HT-29 (cell line): Measurements from ENCODE around the gene RASGRP2. TPM values are rescaled to one million over a fixed set of nuclear protein-coding genes. Genes with fewer than 3 reads are reported as not detected.
"Not testable (repeated sequence)": the region's sequence is repeated elsewhere in the genome, so short reads cannot be mapped to it uniquely, and the experiment has no call there.

Source experiments
- DNase-seq: peaks from one replicate; pipeline ENCODE4 v3.0.0-alpha.2; 2015; ENCODE audit warnings: low spot score
- total RNA-seq: library from RNA; depleted of rRNA; stranded (reverse); fragments of >200 nt; shearing (Covaris generic); gene quantifications from 2 replicates; pipeline ENCODE4 v1.2.3, GENCODE V29; 2014

Gene RASGRP2
- total RNA-seq, 1 experiment from 2014 or later, result not detected

DNA sequence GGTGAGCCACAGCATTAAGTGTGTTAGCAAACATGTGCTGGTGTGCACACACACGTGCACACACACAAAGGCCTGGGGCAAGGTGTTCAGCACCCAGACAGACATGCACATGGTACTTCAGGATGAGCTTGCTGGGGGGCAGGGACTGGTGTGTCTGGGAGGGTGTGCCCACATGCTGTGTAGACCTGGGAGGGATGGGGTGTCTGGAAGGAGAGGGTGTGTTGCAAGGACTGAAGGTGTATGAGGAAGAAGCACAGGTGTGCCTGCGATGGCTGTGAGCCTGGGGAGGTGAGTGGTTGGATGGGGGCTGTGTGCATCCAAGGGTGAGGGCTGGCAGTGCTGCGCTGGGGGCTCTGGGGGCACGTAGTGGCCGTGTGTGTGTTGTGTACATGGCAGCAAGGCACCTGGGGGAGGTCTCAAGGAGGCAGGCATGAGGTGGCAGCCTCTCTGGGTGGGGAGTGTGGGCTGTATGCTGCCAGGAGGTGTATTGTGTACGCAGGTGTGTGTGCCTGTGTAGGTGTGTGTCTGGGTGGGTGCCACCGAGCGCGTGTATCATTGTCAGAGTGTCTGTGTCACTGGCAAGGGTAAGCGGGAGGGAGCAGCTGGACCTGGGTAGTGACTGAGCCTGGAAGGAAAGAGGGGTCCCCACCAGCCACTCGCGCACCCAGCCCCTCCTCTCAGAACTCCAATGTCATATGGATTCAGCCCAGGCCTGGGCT, 23.1 kb downstream of the RASGRP2 start:
- DNase-seq, result no peak

DNA sequence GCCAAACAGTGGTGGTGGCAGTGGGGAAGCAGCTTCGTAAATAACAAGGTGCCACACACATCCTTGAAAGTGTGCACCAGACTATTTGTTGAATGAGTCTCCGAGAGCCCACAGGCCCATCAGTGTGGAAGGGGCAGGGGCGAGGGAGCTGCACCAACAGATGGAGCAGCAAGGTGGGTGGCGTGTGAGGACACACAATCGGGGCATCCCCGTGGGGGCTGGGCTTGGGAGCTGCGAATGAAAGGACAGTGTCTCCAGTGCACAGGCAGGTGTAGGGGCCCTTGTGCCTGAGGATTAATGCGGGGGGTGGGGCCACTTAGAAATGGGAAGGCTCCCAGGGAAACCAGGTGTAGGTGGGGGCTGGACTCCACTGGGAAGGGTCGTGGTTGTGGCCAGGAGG, 23.8 kb downstream of the RASGRP2 start:
- no peak for DNase-seq

DNA sequence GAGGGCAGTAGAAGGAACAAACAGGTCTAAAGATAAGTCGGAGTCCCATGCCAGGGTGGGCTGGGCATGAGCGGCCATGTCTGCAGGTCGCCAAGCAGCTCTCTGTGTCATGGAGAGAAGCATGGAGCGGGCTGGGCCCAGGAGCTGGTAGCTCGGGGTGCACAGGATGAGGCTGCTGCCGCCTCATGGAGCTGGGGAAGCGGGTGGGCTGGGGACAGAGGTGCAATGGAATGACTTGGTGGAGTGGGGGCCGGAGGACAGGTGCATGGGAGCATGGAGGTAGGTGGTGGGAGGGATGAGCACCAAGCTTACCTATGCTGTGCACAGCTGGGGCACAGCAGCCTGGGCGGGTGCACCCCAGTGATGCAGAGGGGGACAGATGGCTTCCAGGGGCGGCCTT, 24.5 kb downstream of the RASGRP2 start:
- DNase-seq, result no peak

DNA sequence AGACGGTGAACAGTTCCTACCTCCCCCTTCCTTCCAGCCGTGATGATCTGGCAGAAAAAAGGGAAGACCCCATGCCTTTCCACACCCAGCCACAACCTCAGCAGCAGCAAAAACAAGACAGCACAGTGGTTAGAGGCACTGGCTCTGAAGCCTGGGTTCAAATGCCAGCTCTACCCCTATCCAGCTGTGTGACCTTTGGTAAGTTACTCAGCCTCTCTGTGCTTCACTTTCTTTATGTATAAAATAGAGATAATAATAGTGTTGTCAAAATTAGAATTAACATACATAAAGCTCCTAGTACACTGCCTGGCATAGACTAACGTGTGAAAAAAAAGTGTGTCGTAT, 25.2 kb downstream of the RASGRP2 start:
- DNase-seq, result no peak

DNA sequence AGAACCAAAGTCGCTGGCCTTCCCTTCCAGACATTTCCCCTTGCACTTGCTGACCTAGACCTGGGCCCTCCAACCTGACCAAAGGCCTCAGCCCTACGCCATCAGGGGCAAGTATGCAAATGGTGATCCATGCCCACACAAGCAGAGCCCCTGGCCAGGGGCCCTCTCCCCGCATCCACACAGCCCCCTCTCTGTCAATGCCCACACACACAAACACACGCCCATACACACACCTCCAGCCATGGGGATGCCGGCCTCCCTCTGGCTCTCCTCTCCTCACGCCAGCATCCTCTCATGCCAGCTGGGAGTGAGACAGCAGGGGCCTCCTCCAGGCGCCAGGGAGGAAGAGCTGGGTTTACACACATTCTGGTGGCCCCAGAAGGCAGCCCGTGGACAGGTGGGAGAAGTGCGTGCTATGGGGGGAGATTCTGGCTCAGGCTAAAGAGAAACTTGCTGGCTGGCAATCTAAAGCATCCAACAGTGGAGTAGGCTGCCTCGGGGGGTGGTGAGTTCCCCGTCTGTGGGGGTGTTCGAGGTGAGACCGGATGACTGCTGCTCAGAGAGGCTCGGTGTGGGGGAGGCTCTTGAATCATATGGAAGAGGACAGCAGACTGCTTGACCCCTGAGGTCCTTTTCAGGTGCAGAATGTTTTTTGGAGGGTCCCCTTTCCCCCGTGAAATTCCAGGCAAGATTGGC, 25.7 kb downstream of the RASGRP2 start:
- no peak for DNase-seq

DNA sequence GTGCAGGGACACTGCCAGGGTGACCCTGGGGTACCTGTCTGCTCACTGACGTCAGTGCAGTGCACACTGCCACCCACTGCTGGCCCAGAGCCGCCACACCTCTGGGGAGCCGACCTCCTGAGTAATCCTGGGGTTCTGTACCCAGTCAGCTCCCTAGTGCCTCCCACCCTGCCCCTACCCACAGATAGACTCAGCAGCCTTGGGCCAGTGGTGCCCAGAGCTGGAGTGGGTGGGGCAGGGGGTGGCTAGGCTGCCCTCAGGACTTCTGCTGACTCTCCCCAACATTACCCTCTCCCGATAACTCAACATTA, 26.7 kb downstream of the RASGRP2 start:
- no peak for DNase-seq

DNA sequence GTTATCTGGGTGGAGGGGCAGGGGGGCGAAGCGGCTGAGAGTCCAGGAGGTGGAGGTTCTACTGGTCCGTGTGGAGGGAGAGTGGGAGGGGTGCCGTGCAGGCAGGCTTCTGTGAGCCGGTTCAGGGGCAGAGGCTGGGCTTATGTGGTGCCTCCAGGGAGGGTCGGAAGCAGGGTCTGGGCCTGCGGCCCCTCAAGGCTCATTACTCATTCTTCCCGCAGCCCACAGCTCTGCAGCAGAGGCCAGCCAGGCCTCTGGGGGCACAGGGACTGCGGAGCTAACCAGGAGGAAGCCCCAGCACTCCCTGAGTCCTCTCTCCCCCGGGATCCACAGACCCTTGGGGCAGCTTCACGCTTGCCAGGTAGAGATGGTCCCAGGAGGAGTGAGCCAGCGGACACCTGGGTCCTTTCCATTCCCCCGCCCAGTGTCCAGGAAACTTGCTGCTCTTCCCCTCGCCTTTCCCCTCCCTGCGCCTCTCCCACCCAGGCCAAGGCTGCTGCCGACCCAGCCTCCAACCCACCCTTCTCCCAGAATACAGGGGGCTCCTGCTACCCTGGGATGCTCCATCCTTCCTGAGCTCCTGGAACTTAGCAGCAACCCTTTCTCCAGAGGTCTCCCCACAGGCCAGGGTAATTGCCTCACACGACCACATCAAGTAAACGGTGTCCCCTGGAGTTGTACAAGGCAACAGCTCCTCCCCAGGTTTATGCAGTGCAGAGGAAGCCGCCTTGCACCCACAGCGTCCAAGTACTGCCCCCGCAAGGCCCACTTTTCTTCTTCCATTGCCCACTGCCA, 27.3 kb downstream of the RASGRP2 start:
- DNase-seq, result no peak

DNA sequence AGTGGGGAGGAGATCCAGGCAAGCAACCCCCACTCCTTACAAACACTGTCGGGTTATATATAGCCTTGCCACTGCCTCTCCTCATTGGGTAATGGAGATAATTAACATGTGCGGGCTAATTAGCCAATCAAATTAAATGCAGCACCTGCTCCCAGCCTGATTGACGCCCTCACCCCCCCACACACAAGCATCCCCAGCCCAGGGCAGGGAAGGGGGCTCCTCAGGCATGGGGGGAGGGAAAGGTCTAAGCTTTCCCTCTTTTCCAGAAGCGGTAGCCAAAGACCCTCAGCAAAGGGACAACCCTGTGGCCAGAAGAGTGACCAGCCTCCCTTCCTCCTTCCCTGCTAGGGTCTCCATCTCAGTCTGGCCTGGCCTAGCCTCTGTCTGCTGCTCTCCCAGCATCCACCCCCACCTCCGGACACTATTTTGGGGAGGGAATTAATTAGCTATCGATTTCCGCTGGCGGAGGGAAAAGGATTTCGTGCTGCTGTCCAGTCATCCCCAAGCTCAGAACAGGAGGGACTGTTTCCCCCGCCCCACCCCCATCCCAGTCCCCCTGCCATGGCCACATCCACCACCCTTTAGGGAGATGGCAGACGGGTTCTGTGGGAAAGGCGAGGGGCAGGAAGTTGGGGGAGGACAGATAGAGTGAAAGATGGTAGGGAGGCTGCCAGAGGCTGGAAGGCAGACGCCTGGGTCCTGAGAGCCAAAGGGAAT, 28.0 kb downstream of the RASGRP2 start:
- DNase-seq, result no peak

DNA sequence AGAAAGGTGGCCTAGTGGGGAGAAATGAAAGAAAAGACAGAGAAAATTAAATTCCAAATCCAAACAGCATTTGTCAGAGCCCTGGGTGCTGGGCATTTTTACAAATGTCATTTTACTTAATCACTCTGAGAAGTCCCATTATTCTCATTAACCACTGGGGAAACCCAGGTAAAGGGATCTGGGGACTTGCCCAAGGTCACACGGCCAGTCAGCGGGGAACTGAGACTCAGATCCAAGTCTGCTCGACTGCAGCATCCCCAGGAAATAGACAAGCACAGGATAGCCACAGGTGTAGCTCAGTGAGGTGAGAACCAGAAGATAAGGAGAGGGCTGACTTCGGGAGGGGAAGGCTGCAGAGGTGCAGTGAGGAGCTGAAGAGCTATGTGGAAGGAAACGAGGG, 28.8 kb downstream of the RASGRP2 start:
- DNase-seq, result no peak

DNA sequence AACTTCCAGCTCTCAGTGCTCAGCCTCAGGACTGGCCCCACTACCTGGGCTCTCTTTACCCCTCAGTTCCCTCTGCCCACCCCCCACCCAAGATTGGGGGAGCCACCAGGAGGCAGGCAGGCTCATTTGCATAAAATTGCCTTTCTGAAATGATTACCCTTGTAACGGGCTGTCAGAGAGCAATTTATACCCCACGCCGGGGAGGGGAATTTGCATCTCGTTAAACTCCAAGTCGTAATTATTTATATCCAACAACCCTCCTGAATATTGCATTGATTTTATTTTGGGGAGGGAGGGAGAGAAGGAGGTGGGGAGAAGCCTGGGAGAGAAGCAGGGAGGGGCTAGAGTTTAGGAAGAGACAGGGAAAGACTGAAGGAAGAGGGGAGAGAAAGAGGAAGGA, 29.3 kb downstream of the RASGRP2 start:
- DNase-seq, result no peak

DNA sequence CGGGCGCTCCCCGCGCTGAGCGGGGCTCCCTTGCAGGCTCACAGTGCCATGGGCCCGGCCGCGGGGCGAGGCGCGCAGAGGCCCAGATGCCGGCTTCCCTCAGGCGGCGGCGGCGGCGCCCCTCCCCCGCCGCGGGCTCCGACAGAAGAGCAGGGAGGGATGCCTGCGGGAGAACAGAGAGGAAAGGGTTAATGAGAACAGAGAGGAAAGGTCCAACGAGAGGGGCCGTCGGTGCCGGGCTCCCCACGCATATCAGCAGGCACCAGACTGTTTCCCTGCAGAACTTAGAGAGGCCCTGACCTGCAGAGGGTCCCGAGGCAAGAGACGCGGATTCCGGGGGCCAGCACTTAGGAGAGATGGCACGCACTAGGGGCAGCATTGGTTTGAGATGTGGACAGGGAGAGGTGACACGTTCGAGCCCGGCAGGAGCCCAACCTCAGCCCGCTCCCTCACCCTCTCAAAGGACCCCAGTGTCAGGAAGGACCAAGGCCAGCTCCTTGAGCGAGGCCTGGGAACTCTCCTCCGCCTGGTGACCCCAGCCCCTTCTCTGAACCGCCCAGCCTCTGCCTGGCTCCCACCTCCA, 30.1 kb downstream of the RASGRP2 start:
- DNase-seq, result no peak

DNA sequence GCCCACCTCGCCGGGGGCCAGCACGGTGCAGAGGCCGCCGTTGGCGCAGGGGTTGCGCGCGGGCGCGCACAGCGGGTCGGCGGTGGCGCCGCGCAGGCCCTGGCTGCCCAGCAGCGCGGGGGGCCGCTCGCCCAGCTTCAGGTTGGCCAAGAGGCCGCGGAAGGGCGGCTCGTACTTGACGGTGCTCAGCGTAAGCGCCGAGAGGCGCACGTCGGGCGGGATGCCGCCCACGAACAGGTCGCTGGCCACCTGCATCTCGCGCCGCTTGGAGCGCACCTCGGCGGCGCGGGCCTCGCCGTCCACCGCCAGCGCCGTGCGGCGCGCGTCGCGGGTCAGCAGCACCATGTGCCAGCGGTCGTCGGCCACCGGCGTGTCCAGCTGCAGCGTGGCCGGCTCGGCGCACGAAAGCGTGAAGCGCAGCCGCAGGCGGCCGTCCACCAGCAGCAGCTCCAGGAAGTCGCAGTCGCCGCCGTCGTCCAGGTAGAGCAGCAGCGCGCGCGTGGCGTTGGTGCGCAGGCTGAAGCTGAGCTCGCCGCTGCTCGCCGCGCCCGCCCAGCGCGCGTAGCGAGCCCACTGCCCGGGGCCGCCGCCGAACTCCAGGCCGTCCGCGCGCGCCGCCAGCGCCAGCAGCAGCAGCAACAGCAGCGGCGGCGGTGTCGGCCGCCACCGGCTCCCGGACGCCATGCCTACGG, 30.8 kb downstream of the RASGRP2 start:
- DNase-seq, result no peak

DNA sequence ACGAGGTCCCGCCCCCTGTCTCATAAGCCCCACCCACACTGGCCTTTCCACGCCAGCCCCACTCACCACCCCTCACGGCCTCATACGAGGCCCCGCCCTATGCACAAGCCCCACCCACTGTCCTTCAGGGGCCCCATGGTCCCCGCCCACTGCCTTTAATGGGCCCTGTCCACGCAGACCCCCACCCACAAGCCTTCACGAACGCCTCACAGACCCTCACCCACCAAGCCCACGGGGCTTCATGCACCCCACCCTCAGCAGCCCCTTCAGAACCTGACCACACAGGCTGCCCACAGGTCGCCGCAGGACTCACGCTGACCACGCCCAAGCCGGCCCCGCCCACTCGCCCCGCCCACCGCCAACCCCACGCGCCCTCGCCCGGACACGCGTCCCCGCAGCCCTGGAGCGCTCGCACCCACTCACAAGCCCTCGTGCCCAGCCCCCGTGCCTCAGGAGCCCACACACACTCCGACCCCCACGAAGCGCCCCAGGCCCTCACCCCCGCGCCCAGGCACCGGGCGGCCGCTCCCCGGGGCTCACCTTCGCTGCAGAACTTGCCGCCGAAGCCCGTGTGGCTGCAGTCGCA, 31.4 kb downstream of the RASGRP2 start:
- DNase-seq, result no peak

DNA sequence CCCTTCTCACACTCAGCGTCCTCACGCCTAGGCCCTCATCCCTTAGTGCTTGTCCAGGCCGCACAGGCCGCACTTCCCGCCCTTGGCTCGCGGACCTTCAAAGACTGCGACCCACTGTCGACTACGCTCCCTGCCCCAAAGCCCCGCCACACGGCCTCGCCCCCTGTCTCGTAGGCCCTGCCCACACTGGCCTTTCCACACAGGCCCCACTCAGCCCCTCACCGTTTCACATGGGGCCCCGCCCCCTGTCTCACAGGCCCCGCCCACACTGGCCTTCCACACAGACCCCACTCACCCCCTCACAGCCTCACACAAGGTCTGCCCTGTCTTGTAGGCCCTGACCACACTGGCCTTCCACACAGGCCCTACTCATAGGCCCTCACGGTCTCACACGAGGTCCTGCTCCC, 32.0 kb downstream of the RASGRP2 start:
- no peak for DNase-seq

DNA sequence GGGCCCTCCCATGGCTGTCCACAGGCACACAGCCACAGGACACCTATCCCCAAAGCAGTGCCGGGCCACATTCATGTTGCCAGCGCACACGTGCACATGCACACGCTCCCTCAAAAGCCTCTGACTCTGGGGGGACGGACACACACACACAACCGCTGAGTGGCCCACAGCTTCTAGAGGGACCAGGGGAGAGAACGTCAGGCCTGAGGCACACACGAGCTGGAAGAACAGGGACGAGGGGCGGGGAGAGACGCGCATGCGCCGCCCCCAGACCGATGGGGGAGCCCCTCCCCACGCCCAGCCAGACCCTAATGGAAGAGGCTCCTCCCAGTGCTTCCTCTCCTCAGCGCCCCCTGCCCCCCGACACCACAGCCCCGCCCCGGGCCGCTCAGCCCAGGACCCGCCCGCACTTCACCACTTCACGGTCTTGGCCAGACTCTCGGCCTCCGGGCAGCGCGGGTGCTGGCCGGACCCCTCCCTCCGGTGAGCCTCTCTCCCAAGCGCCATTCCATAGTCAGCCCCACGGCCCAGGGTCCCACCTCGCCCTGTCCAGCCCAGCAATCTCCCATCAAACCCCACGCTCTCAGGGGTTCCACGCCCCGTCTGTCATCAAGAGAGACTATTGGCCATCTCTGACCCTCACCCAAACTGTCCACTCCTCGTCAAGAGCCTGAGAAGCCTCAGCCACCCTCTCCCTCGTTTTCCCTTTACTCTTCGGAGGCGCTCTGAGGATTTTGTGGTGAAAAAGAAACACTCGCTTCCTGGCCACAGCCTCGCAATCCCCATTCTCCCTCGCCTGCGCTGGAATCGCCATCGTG, 32.6 kb downstream of the RASGRP2 start:
- DNase-seq, result no peak

DNA sequence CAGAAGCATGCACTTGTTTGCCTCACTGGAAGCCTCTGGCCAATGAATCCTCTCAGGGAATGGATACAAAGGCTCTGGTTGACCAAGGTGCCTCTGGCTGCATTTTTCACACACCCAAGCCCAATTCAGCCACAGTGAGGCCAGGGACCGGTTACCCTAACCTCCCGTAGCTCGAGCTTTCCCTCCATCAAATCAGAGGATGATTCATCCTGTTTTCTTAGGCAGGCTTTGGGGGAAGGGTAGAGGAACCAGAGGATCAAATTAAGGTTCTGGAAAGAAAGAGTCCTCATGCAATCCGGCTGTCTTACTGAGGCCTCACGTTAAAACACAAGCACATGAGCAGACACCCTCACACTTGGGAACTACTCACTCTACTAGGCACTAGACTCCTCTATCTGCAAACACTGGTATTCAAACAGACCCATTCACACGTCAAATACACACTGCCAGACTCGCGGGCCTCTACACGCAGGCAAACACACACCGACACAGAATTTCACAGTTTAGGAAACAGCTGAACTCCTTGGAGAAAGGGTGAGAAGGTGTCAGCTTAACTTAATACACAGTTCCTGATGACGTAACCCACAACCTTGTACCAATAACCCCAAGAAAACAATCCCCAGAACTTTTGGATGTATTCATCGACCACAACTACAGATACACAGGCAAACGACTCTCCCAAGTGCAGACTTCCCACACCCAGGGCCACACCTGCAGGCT, 33.4 kb downstream of the RASGRP2 start:
- DNase-seq, result no peak

DNA sequence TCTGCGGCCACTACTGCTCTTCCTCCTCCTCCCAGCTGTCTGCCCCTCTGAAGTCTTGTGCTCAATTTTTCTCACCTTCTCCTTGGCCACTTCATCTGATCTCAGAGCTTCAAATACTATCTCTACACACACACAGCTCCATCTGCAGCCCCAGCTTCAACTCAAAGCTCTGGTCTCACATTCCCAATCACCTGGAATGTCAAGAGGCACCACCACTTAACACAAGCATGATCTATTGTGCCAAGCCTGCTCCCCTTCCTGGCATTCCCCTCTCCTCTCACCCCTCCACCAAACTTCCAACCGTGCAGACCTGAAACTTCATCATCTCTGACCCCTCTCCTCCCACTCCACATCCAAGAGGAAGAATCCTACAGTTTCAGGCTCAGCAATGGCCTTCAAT, 38.4 kb downstream of the RASGRP2 start:
- no peak for DNase-seq

DNA sequence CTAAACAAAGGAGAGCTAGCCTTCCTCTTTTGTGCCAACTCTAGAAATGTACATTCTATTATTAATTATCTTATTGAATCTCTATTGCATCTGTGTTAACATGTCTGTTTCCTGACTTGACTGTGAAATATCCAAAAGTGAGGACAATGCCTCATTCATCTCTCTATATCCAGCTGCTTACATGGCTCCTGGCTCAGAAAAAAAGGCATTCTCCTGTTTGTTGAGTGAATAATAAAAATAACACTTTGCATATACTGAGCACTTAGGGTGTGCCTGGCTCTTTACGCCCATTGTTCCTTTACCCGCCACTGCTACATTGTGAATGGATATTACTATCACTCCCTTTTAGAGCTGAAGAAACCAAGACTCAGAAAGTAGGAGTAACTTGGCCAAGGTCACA, 40.9 kb downstream of the RASGRP2 start:
- DNase-seq, result no peak

DNA sequence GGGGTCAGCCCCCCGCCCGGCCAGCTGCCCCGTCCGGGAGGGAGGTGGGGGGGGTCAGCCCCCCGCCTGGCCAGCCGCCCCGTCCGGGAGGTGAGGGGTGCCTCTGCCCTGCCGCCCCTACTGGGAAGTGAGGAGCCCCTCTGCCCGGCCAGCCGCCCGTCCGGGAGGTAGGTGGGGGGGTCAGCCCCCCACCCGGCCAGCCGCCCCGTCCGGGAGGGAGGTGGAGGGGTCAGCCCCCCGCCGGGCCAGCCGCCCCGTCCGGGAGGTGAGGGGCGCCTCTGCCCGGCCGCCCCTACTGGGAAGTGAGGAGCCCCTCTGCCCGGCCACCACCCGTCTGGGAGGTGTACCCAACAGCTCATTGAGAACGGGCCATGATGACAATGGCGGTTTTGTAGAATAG, 42.0 kb downstream of the RASGRP2 start:
- not testable (repeated sequence) for DNase-seq
